ENCODE results near the gene PDSS2. TPM values are rescaled to one million over a fixed set of nuclear protein-coding genes. Genes with fewer than 3 reads are reported as not detected.

PDSS2 gene
- total and polyA plus RNA-seq, 10 donors = 4.3 to 16.6 (median 11.7) TPM

DNA sequence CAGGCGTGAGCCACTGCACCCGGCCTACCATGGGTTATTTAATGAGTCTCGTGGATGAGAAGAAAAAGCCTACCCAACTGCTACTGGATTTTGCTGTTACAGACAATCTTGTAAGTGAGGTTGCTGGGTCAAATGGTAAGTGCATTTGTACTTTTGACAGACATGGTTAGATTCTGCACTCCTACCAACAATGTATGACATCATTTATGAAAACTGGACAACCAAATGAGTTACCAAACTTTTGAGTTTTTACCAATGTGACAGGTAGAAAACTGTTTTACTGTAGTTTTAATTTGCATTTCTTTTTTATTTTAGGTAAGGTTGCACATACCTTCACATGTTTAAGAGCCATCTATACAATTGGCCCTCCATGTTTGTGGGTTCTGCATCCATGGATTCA lies 48.2 kb downstream of the PDSS2 start:
- H3K4me3 ChIP-seq = no peak overlapping the region
- H3K27ac ChIP-seq = no peak overlapping the region
- H3K27me3 ChIP-seq (replicated peaks in 1 of 7) = no peaks in the 10 kb centered on the region
- peaks cover 0 to 5% (median 0%) of the 10 kb centered on the region in 6 donors for H3K36me3 ChIP-seq
- H3K4me1 ChIP-seq = peaks cover 0 to 7% (median 0%) of the 10 kb centered on the region in 6 donors
- TF ChIP-seq POLR2A (IDR thresholded peaks at IDR 0.05) = no peak
- TF ChIP-seq POLR2AphosphoS5 (IDR thresholded peaks at IDR 0.05) = no peak
- TF ChIP-seq, protein P1, sequence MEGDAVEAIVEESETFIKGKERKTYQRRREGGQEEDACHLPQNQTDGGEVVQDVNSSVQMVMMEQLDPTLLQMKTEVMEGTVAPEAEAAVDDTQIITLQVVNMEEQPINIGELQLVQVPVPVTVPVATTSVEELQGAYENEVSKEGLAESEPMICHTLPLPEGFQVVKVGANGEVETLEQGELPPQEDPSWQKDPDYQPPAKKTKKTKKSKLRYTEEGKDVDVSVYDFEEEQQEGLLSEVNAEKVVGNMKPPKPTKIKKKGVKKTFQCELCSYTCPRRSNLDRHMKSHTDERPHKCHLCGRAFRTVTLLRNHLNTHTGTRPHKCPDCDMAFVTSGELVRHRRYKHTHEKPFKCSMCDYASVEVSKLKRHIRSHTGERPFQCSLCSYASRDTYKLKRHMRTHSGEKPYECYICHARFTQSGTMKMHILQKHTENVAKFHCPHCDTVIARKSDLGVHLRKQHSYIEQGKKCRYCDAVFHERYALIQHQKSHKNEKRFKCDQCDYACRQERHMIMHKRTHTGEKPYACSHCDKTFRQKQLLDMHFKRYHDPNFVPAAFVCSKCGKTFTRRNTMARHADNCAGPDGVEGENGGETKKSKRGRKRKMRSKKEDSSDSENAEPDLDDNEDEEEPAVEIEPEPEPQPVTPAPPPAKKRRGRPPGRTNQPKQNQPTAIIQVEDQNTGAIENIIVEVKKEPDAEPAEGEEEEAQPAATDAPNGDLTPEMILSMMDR (IDR thresholded peaks at IDR 0.05 in 8 of 11, conservative IDR thresholded peaks at IDR 0.05 in 3 of 11) = no peak
- no peak for DNase-seq
- peaks cover 0 to 8% (median 2%) of the 10 kb centered on the region in 8 donors for H3K9me3 ChIP-seq
- WGBS, 5 donors = 95 to 100% (median 97%) methylated on average over 3 of the region's 3 CpGs
- intact Hi-C loops (cut with DNase I; ENCODE audit: low total_unique reads) = no loop called here

DNA sequence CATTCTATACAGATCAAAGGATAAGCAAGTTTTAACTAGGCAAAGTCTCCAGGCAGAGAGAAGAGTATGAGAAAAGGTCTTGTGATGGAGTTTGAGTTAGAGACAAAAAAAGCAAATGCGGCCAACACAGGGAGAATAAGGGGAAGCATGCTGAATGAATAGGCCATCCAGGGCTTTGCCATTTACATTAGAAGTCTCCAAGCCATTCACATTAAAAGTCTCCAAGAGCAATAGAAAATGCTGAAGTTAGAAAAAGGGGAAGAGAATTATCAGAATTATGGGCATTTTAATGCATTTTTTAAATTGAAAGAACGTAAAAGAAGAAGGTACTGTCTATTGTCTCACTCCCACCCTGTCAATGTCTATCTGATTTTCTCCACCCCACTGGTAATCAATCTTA lies 49.4 kb downstream of the PDSS2 start:
- intact Hi-C loops (cut with DNase I; ENCODE audit: low total_unique reads) = no loop called here
- 90 to 95% (median 94%) methylated on average over 2 of the region's 2 CpGs for WGBS, 5 donors
- Histone ChIP-seq H3K4me1 (peaks cover 0 to 7% (median 0%) of the 10 kb centered on the region in 6 donors), H3K9me3 (peaks cover 0 to 18% (median 13%) of the 10 kb centered on the region in 8 donors), H3K27ac (no peak overlapping the region), H3K36me3 (peaks cover 0 to 5% (median 0%) of the 10 kb centered on the region in 6 donors), H3K27me3 (replicated peaks in 1 of 7) (no peaks in the 10 kb centered on the region), H3K4me3 (no peak overlapping the region)
- DNase-seq = no peak
- no peak for TF ChIP-seq POLR2A (IDR thresholded peaks at IDR 0.05)
- TF ChIP-seq, protein P1 (IDR thresholded peaks at IDR 0.05 in 8 of 11, conservative IDR thresholded peaks at IDR 0.05 in 3 of 11) = no peak
- no peak for TF ChIP-seq POLR2AphosphoS5 (IDR thresholded peaks at IDR 0.05)

DNA sequence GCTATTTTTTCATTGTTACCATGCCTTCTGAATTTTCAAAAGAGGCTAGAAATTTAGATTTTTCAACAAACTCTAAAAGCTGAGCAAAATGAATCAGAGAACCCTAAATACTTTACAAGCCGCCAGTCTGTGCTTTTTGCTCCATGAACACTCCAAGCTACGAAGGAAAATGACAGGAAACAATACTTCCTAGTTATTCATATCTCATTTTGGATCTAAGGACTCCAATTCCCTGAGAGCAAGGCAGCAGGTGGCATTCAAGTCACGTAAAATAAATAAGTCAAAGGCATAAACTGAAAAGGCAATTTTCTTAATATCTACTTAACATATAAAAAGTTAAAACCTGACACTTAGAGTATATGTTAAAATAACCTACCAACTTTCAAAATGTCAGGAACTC lies 50.6 kb downstream of the PDSS2 start:
- no peak overlapping the region for H3K4me3 ChIP-seq
- no peak for TF ChIP-seq POLR2AphosphoS5 (IDR thresholded peaks at IDR 0.05)
- no peak for TF ChIP-seq POLR2A (IDR thresholded peaks at IDR 0.05)
- TF ChIP-seq, protein P1 (IDR thresholded peaks at IDR 0.05 in 8 of 11, conservative IDR thresholded peaks at IDR 0.05 in 3 of 11) = no peak
- no peaks in the 10 kb centered on the region for H3K27me3 ChIP-seq (replicated peaks in 1 of 7)
- DNase-seq = no peak
- 72 to 84% (median 79%) methylated on average over 3 of the region's 3 CpGs for whole genome bisulfite sequencing, 5 donors
- no peak overlapping the region for H3K27ac ChIP-seq
- peaks cover 0 to 15% (median under 1%) of the 10 kb centered on the region in 6 donors for H3K36me3 ChIP-seq
- peaks cover 0 to 31% (median 25%) of the 10 kb centered on the region in 8 donors for H3K9me3 ChIP-seq
- intact Hi-C loops (cut with DNase I; ENCODE audit: low total_unique reads) = no loop called here
- no peaks in the 10 kb centered on the region for H3K4me1 ChIP-seq

DNA sequence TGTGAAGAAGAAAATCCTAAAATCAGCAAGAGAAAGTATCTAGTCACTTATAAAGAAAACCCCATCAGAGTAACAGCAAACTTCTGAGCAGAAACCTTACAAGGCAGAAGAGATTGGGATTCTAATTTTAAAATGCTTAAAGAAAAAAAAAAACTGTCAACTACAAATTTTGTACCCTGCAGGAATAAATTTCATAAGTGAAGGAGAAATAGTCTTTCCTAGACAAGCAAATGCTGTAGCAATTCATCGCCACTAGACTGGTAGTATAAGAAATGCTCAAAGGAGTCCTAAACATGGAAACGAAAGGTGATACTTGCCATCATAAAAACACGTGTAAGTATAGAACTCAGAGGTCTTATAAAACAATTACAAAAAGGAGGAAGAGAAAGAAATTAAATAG lies 54.4 kb downstream of the PDSS2 start:
- no peak for TF ChIP-seq POLR2A (IDR thresholded peaks at IDR 0.05)
- TF ChIP-seq, protein P1 (IDR thresholded peaks at IDR 0.05 in 8 of 11, conservative IDR thresholded peaks at IDR 0.05 in 3 of 11) = no peak
- no peak for TF ChIP-seq POLR2AphosphoS5 (IDR thresholded peaks at IDR 0.05)
- 92 to 98% (median 96%) methylated on average over 3 of the region's 3 CpGs for WGBS, 5 donors
- no peak for DNase-seq
- Histone ChIP-seq H3K4me1 (no peaks in the 10 kb centered on the region), H3K9me3 (peaks cover 10 to 66% (median 57%) of the 10 kb centered on the region in 8 donors), H3K27me3 (replicated peaks in 1 of 7) (no peaks in the 10 kb centered on the region), H3K36me3 (peaks cover 0 to 41% (median 5%) of the 10 kb centered on the region in 6 donors), H3K4me3 (no peak overlapping the region), H3K27ac (no peak overlapping the region)
- intact Hi-C loops (cut with DNase I; ENCODE audit: low total_unique reads) = no loop called here
